H9 (cell line): ENCODE measurements around the gene NKIRAS1. TPM values are rescaled to one million over a fixed set of nuclear protein-coding genes. Genes with fewer than 3 reads are reported as not detected.

Experiments
- DNase-seq: peaks from one replicate; pipeline ENCODE4 v3.0.0-alpha.2; 2017
- H2AFZ ChIP-seq: one replicate; pipeline ENCODE4 v1.6.1; 2013; ENCODE audit warnings: mild to moderate bottlenecking, low read length, control low read depth, moderate library complexity
- H2AK5ac ChIP-seq: 2 replicates; pipeline ENCODE4 v1.6.1; 2013; ENCODE audit warnings: low read length, control low read depth, mixed read lengths; ENCODE audit not compliant: insufficient read length
- H2BK120ac ChIP-seq: one replicate; pipeline ENCODE4 v1.6.1; 2013; ENCODE audit warnings: low read depth, mild to moderate bottlenecking, low read length, control low read depth, inconsistent platforms; ENCODE audit not compliant: poor library complexity, severe bottlenecking
- H2BK12ac ChIP-seq: 2 replicates; pipeline ENCODE4 v1.6.1; 2013; ENCODE audit warnings: low read length, control low read depth, mixed read lengths, low read depth; ENCODE audit not compliant: insufficient read length
- H2BK15ac ChIP-seq: 2 replicates; pipeline ENCODE4 v1.6.1; 2013; ENCODE audit warnings: low read depth, low read length, control low read depth
- H2BK20ac ChIP-seq: one replicate; pipeline ENCODE4 v1.6.1; 2013; ENCODE audit warnings: low read depth, mild to moderate bottlenecking, low read length, control low read depth, inconsistent platforms; ENCODE audit not compliant: poor library complexity, severe bottlenecking
- H2BK5ac ChIP-seq: 2 replicates; pipeline ENCODE4 v1.6.1; 2013; ENCODE audit warnings: low read length, control low read depth, mixed read lengths; ENCODE audit not compliant: insufficient read length
- H3K14ac ChIP-seq: 2 replicates; pipeline ENCODE4 v1.6.1; 2013; ENCODE audit warnings: low read length, control low read depth; ENCODE audit not compliant: insufficient read depth
- H3K18ac ChIP-seq: 2 replicates; pipeline ENCODE4 v1.6.1; 2013; ENCODE audit warnings: low read depth, mild to moderate bottlenecking, mixed read lengths, low read length, control low read depth; ENCODE audit not compliant: insufficient read length
- H3K23ac ChIP-seq: 2 replicates; pipeline ENCODE4 v1.6.1; 2013; ENCODE audit warnings: low read length, control low read depth, mixed read lengths, low read depth; ENCODE audit not compliant: insufficient read length
- H3K23me2 ChIP-seq: 2 replicates; pipeline ENCODE4 v1.6.1; 2013; ENCODE audit warnings: low read depth, mild to moderate bottlenecking, mixed read lengths, low read length, control low read depth; ENCODE audit not compliant: insufficient read length, poor library complexity, severe bottlenecking
- H3K27ac ChIP-seq: 2 replicates; pipeline ENCODE4 v1.5.1; 2013; ENCODE audit warnings: low read length, control low read depth, mixed read lengths, low read depth; ENCODE audit not compliant: insufficient read length
- H3K27me3 ChIP-seq: 2 replicates; pipeline ENCODE4 v1.6.1; 2013; ENCODE audit warnings: low read length, control low read depth, inconsistent platforms; ENCODE audit not compliant: insufficient read depth
- H3K4ac ChIP-seq: 2 replicates; pipeline ENCODE4 v1.6.1; 2013; ENCODE audit warnings: low read depth, mild to moderate bottlenecking, control low read depth, inconsistent platforms, low read length, moderate library complexity
- H3K4me1 ChIP-seq: 2 replicates; pipeline ENCODE4 v1.6.1; 2013; ENCODE audit warnings: low read length, control low read depth, inconsistent platforms; ENCODE audit not compliant: insufficient read depth
- H3K4me2 ChIP-seq: 2 replicates; pipeline ENCODE4 v1.6.1; 2013; ENCODE audit warnings: low read length, control low read depth, mixed read lengths; ENCODE audit not compliant: insufficient read length, insufficient read depth
- H3K56ac ChIP-seq: 2 replicates; pipeline ENCODE4 v1.6.1; 2013; ENCODE audit warnings: low read depth, mild to moderate bottlenecking, mixed read lengths, low read length, control low read depth; ENCODE audit not compliant: insufficient read length
- H3K79me1 ChIP-seq: 2 replicates; pipeline ENCODE4 v1.6.1; 2013; ENCODE audit warnings: low read depth, mild to moderate bottlenecking, moderate library complexity, low read length, control low read depth, inconsistent platforms; ENCODE audit not compliant: insufficient read depth, poor library complexity, severe bottlenecking
- H3K79me2 ChIP-seq: 2 replicates; pipeline ENCODE4 v1.6.1; 2013; ENCODE audit warnings: low read length, control low read depth, inconsistent platforms; ENCODE audit not compliant: insufficient read depth
- H3K9ac ChIP-seq: 2 replicates; pipeline ENCODE4 v1.6.1; 2013; ENCODE audit warnings: low read length, control low read depth, mixed read lengths; ENCODE audit not compliant: insufficient read length; ENCODE audit errors: extremely low read depth
- H3K9me3 ChIP-seq: one replicate; pipeline ENCODE4 v1.6.1; 2013; ENCODE audit warnings: low read depth, low read length, inconsistent platforms; ENCODE audit not compliant: control insufficient read depth
- H3T11ph ChIP-seq: one replicate; pipeline ENCODE4 v1.6.1; 2013; ENCODE audit warnings: mild to moderate bottlenecking, low read length, control low read depth, inconsistent platforms
- H4K20me1 ChIP-seq: one replicate; pipeline ENCODE4 v1.6.1; 2013; ENCODE audit not compliant: control insufficient read depth, insufficient read length, insufficient read depth
- H4K5ac ChIP-seq: 2 replicates; pipeline ENCODE4 v1.6.1; 2013; ENCODE audit warnings: low read depth, mild to moderate bottlenecking, mixed read lengths, low read length, control low read depth; ENCODE audit not compliant: insufficient read length
- H4K8ac ChIP-seq: replicated peaks from 2 replicates; pipeline ENCODE4 v1.6.1; 2013; ENCODE audit warnings: low read length, control low read depth, mixed read lengths, low read depth; ENCODE audit not compliant: insufficient read length
- H4K91ac ChIP-seq: 2 replicates; pipeline ENCODE4 v1.6.1; 2013; ENCODE audit warnings: low read depth, mild to moderate bottlenecking, moderate library complexity, mixed read lengths, low read length, control low read depth; ENCODE audit not compliant: insufficient read length
- H3K27ac Mint-ChIP-seq, 3 experiments: 2 replicates in 2 of 3; 3 replicates in 1 of 3; pipeline ENCODE4 v1.8.0; 2020 to 2021; ENCODE audit warnings: mixed read lengths in 3 of 3, mild to moderate bottlenecking in 1 of 3, moderate library complexity in 1 of 3
- H3K27me3 Mint-ChIP-seq: 2 replicates; pipeline ENCODE4 v1.8.0; 2021; ENCODE audit warnings: low read depth, mild to moderate bottlenecking, moderate library complexity, mixed read lengths
- H3K36me3 Mint-ChIP-seq, 3 experiments: 2 replicates in 2 of 3; 3 replicates in 1 of 3; pipeline ENCODE4 v1.8.0; 2020 to 2021; ENCODE audit warnings: low read depth in 3 of 3, mixed read lengths in 3 of 3; ENCODE audit not compliant: insufficient read depth in 1 of 3
- H3K4me1 Mint-ChIP-seq, 2 experiments: 2 replicates each; pipeline ENCODE4 v1.8.0; 2020; ENCODE audit warnings: mixed read lengths in 2 of 2
- H3K4me3 Mint-ChIP-seq, 2 experiments: 2 replicates in 1 of 2; 3 replicates in 1 of 2; pipeline ENCODE4 v1.8.0; 2020 to 2021; ENCODE audit warnings: mild to moderate bottlenecking in 2 of 2, mixed read lengths in 2 of 2, moderate library complexity in 1 of 2
- H3K9me3 Mint-ChIP-seq, 2 experiments: 2 replicates in 1 of 2; 3 replicates in 1 of 2; pipeline ENCODE4 v1.8.0; 2020; ENCODE audit warnings: mild to moderate bottlenecking in 2 of 2, mixed read lengths in 2 of 2, moderate library complexity in 1 of 2
- WGBS: extraction: QIAGEN DNeasy Blood & Tissue Kit; methylation state at CpG from one replicate; pipeline ENCODE4 v1.1.7; 2013; ENCODE audit warnings: missing lambda C conversion rate, low lambda C conversion rate, mixed read lengths; ENCODE audit not compliant: insufficient read length; ENCODE audit errors: extremely low coverage; 5-methylcytosine and 5-hydroxymethylcytosine counted together
- total RNA-seq: library from RNA; stranded (reverse); gene quantifications from 2 replicates; pipeline ENCODE4 v1.2.1, GENCODE V29; 2021
- TF ChIP-seq, protein P1 (sequence below): fragments of 200-600 bp; sonication (generic); conservative IDR thresholded peaks from 3 replicates; pipeline ENCODE4 v1.8.0; 2021; ENCODE audit warnings: antibody characterized with exemption, mild to moderate bottlenecking

NKIRAS1 gene
- total RNA-seq, 1 experiment from 2014 or later: 6.1 TPM

DNA sequence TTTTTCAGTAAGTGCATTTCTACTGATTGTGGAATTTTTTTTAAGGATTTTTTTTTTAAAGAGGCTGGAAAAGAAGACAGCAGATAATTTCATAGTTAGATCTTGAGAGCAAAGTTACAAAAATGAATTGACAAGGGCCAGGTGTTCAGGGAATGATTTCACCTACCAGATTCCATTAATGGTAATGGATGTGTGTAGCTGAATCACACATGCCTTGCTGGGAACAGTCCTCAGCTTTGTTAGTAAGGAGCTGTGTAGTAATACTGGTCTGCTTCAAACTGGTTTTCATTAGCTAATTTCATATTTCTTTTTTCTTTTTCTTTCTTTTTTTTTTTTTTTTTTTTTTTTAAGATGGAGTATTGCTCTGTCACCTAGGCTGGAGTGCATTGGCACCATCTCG, 44.3 kb upstream of the NKIRAS1 start:
- Histone ChIP-seq H3K9me3 (no peaks in the 10 kb centered on the region), H3K27me3 (no peaks in the 10 kb centered on the region), H4K8ac (no peak overlapping the region), H3K4me1 (no peaks in the 10 kb centered on the region), H3K4me2 (no peak overlapping the region), H2BK20ac (no peak overlapping the region), H2AFZ (no peak overlapping the region), H2BK120ac (no peak overlapping the region), H2BK12ac (no peak overlapping the region), H3K23ac (no peak overlapping the region), H2BK5ac (no peak overlapping the region), H3K9ac (no peak overlapping the region), H3K4ac (no peak overlapping the region), H2AK5ac (no peak overlapping the region), H3T11ph (no peak overlapping the region), H3K14ac (no peak overlapping the region), H2BK15ac (no peak overlapping the region), H4K5ac (no peak overlapping the region), H4K91ac (no peak overlapping the region), H3K18ac (no peak overlapping the region), H3K23me2 (no peaks in the 10 kb centered on the region), H3K56ac (no peak overlapping the region), H3K79me1 (peaks cover 2% of the 10 kb centered on the region), H3K79me2 (no peaks in the 10 kb centered on the region), H3K27ac (no peak overlapping the region), H4K20me1 (no peaks in the 10 kb centered on the region)
- no CpG with 5 or more reads among the region's 1 CpG for WGBS
- no peaks in the 10 kb centered on the region; a peak in 1 of 4 replicates for H3K4me1 Mint-ChIP-seq
- no peak overlapping the region for H3K27ac Mint-ChIP-seq
- no peak for DNase-seq
- H3K4me3 Mint-ChIP-seq: no peak overlapping the region
- TF ChIP-seq, protein P1, sequence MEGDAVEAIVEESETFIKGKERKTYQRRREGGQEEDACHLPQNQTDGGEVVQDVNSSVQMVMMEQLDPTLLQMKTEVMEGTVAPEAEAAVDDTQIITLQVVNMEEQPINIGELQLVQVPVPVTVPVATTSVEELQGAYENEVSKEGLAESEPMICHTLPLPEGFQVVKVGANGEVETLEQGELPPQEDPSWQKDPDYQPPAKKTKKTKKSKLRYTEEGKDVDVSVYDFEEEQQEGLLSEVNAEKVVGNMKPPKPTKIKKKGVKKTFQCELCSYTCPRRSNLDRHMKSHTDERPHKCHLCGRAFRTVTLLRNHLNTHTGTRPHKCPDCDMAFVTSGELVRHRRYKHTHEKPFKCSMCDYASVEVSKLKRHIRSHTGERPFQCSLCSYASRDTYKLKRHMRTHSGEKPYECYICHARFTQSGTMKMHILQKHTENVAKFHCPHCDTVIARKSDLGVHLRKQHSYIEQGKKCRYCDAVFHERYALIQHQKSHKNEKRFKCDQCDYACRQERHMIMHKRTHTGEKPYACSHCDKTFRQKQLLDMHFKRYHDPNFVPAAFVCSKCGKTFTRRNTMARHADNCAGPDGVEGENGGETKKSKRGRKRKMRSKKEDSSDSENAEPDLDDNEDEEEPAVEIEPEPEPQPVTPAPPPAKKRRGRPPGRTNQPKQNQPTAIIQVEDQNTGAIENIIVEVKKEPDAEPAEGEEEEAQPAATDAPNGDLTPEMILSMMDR: no peak
- H3K9me3 Mint-ChIP-seq: no peaks in the 10 kb centered on the region
- peaks cover 17 to 74% (median 72%) of the 10 kb centered on the region in 3 experiments; a peak in 6 of 7 replicates for H3K36me3 Mint-ChIP-seq
- H3K27me3 Mint-ChIP-seq: no peaks in the 10 kb centered on the region
